ENCODE results near the gene SOCS3.

GRCh38 chr17:78357672-78358537 lies 2.0 kb downstream of the SOCS3 start:
- TF ChIP-seq ZNF791 (tag by site-specific recombination; IDR thresholded peaks at IDR 0.05) (no peak), ZNF558 (tag by site-specific recombination; IDR thresholded peaks at IDR 0.05) (no peak), CTCF (tag by site-specific recombination; IDR thresholded peaks at IDR 0.05) (no peak), AEBP2 (tag by site-specific recombination; IDR thresholded peaks at IDR 0.05; ENCODE audit: borderline replicate concordance) (no peak), ZNF670 (tag by site-specific recombination; IDR thresholded peaks at IDR 0.05; ENCODE audit: low read depth) (no peak), SCRT1 (tag by site-specific recombination; IDR thresholded peaks at IDR 0.05; ENCODE audit: borderline replicate concordance) (no peak), ZNF311 (tag by site-specific recombination; IDR thresholded peaks at IDR 0.05; ENCODE audit: borderline replicate concordance) (no peak), HOXC10 (CRISPR knock-in tag; IDR thresholded peaks at IDR 0.05) (no peak)
- TF ChIP-seq, protein P1, sequence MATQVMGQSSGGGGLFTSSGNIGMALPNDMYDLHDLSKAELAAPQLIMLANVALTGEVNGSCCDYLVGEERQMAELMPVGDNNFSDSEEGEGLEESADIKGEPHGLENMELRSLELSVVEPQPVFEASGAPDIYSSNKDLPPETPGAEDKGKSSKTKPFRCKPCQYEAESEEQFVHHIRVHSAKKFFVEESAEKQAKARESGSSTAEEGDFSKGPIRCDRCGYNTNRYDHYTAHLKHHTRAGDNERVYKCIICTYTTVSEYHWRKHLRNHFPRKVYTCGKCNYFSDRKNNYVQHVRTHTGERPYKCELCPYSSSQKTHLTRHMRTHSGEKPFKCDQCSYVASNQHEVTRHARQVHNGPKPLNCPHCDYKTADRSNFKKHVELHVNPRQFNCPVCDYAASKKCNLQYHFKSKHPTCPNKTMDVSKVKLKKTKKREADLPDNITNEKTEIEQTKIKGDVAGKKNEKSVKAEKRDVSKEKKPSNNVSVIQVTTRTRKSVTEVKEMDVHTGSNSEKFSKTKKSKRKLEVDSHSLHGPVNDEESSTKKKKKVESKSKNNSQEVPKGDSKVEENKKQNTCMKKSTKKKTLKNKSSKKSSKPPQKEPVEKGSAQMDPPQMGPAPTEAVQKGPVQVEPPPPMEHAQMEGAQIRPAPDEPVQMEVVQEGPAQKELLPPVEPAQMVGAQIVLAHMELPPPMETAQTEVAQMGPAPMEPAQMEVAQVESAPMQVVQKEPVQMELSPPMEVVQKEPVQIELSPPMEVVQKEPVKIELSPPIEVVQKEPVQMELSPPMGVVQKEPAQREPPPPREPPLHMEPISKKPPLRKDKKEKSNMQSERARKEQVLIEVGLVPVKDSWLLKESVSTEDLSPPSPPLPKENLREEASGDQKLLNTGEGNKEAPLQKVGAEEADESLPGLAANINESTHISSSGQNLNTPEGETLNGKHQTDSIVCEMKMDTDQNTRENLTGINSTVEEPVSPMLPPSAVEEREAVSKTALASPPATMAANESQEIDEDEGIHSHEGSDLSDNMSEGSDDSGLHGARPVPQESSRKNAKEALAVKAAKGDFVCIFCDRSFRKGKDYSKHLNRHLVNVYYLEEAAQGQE (tag by site-specific recombination; IDR thresholded peaks at IDR 0.05), result no peak
- TF ChIP-seq, protein P2, sequence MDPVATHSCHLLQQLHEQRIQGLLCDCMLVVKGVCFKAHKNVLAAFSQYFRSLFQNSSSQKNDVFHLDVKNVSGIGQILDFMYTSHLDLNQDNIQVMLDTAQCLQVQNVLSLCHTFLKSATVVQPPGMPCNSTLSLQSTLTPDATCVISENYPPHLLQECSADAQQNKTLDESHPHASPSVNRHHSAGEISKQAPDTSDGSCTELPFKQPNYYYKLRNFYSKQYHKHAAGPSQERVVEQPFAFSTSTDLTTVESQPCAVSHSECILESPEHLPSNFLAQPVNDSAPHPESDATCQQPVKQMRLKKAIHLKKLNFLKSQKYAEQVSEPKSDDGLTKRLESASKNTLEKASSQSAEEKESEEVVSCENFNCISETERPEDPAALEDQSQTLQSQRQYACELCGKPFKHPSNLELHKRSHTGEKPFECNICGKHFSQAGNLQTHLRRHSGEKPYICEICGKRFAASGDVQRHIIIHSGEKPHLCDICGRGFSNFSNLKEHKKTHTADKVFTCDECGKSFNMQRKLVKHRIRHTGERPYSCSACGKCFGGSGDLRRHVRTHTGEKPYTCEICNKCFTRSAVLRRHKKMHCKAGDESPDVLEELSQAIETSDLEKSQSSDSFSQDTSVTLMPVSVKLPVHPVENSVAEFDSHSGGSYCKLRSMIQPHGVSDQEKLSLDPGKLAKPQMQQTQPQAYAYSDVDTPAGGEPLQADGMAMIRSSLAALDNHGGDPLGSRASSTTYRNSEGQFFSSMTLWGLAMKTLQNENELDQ (tag by site-specific recombination; IDR thresholded peaks at IDR 0.05; ENCODE audit: low read depth), result no peak
